SK-N-SH (cell line): ENCODE measurements around the gene YJEFN3. TPM values are rescaled to one million over a fixed set of nuclear protein-coding genes. Genes with fewer than 3 reads are reported as not detected.

Experiments used
- CTCF ChIA-PET: fragments of 300-600, 350-600 bp; formaldehyde crosslinking; extraction: SDS; loops from one replicate; lab custom pipeline; 2021; lab: Yijun Ruan, JAX
- POLR2A ChIA-PET: fragments of 350-600 bp; sonication (Branson Sonifier 250); formaldehyde crosslinking; extraction: SDS; loops from one replicate; lab custom pipeline; 2020; ENCODE audit warnings: antibody characterized with exemption, inconsistent platforms; lab: Yijun Ruan, JAX
- DNase-seq: peaks from one replicate; pipeline ENCODE4 v3.0.0; 2012
- H2AFZ ChIP-seq: fragments of 200-600 bp; sonication (generic); 2 replicates; pipeline ENCODE4 v1.8.1; 2016; ENCODE audit warnings: antibody characterized with exemption, mild to moderate bottlenecking, low read depth
- H3F3A ChIP-seq: fragments of 200-600 bp; sonication (generic); replicated peaks from 2 replicates; pipeline ENCODE3; 2016; ENCODE audit warnings: antibody characterized with exemption, mild to moderate bottlenecking; ENCODE audit not compliant: insufficient read depth
- H3K27ac ChIP-seq, 2 experiments: fragments of 200-500 bp in 1 of 2; fragments of 200-600 bp in 1 of 2; sonication (Bioruptor generic) in 1 of 2; sonication (generic), shearing (Covaris generic) in 1 of 2; 2 replicates each; pipeline versions ENCODE4 v1.5.1 to v1.6.1; 2014 to 2016; ENCODE audit warnings: low read depth in 2 of 2, inconsistent platforms in 1 of 2, low read length in 1 of 2, mild to moderate bottlenecking in 1 of 2, mixed read lengths in 1 of 2
- H3K27me3 ChIP-seq: fragments of 200-600 bp; sonication (generic), shearing (Covaris generic); 2 replicates; pipeline ENCODE4 v1.6.1; 2016; ENCODE audit warnings: mixed run types; ENCODE audit not compliant: insufficient read depth
- H3K36me3 ChIP-seq, 2 experiments: fragments of 200-500 bp in 1 of 2; fragments of 200-600 bp in 1 of 2; sonication (Bioruptor generic) in 1 of 2; sonication (generic) in 1 of 2; replicated peaks in 1 of 2; 2 replicates each; pipeline versions ENCODE3 to v1.5.1; 2014 to 2016; ENCODE audit warnings: low read length in 1 of 2, mild to moderate bottlenecking in 1 of 2; ENCODE audit not compliant: insufficient read depth in 2 of 2, control insufficient read depth in 1 of 2
- H3K4me1 ChIP-seq, 2 experiments: fragments of 200-500 bp in 1 of 2; fragments of 200-600 bp in 1 of 2; sonication (Bioruptor generic) in 1 of 2; sonication (generic), shearing (Covaris generic) in 1 of 2; 2 replicates each; pipeline versions ENCODE4 v1.5.1 to v1.6.1; 2014 to 2016; ENCODE audit warnings: low read depth in 1 of 2, low read length in 1 of 2, mixed run types in 1 of 2; ENCODE audit not compliant: insufficient read depth in 2 of 2, control insufficient read depth in 1 of 2
- H3K4me2 ChIP-seq: fragments of 200-600 bp; sonication (generic), shearing (Covaris generic); 2 replicates; pipeline ENCODE4 v1.6.1; 2017; ENCODE audit warnings: mixed run types
- H3K4me3 ChIP-seq, 2 experiments: fragments of 200-500 bp in 1 of 2; fragments of 200-600 bp in 1 of 2; sonication (Bioruptor generic) in 1 of 2; sonication (generic), shearing (Covaris generic) in 1 of 2; 2 replicates each; pipeline versions ENCODE4 v1.5.1 to v1.8.1; 2014 to 2016; ENCODE audit warnings: low read depth in 2 of 2, inconsistent platforms in 1 of 2, low read length in 1 of 2, mild to moderate bottlenecking in 1 of 2, mixed read lengths in 1 of 2, moderate library complexity in 1 of 2
- H3K79me2 ChIP-seq: fragments of 200-600 bp; sonication (generic); 2 replicates; pipeline ENCODE4 v1.8.1; 2017; ENCODE audit warnings: mild to moderate bottlenecking; ENCODE audit not compliant: insufficient read depth
- H3K9ac ChIP-seq: fragments of 200-600 bp; sonication (generic); 2 replicates; pipeline ENCODE4 v1.6.1; 2017; ENCODE audit warnings: mixed run types
- H3K9me2 ChIP-seq: fragments of 200-600 bp; sonication (generic); 2 replicates; pipeline ENCODE4 v1.6.1; 2017; ENCODE audit warnings: mixed run types
- H3K9me3 ChIP-seq: fragments of 200-600 bp; sonication (generic); 2 replicates; pipeline ENCODE4 v1.6.1; 2017; ENCODE audit warnings: mixed run types, mild to moderate bottlenecking, moderate library complexity
- H4K20me1 ChIP-seq: fragments of 200-600 bp; sonication (generic); 2 replicates; pipeline ENCODE4 v1.6.1; 2017; ENCODE audit warnings: mild to moderate bottlenecking, mixed run types; ENCODE audit not compliant: insufficient read depth
- ELF1 ChIP-seq: IDR thresholded peaks from 2 replicates; pipeline ENCODE4 v1.4.0; 2012
- EP300 ChIP-seq, 2 experiments: IDR thresholded peaks; 2 replicates each; pipeline versions ENCODE4 v1.4.0 to v1.6.1; 2012; ENCODE audit warnings: borderline replicate concordance in 1 of 2, low read depth in 1 of 2, low read length in 1 of 2
- FOSL2 ChIP-seq: IDR thresholded peaks from 2 replicates; pipeline ENCODE4 v1.4.0; 2012; ENCODE audit warnings: low read depth, mild to moderate bottlenecking, moderate library complexity, borderline replicate concordance
- GABPA ChIP-seq: IDR thresholded peaks from 2 replicates; pipeline ENCODE4 v1.4.0; 2012; ENCODE audit warnings: low read depth, mild to moderate bottlenecking
- JUND ChIP-seq: IDR thresholded peaks from 2 replicates; pipeline ENCODE4 v1.4.0; 2012
- MEF2A ChIP-seq: IDR thresholded peaks from 2 replicates; pipeline ENCODE4 v1.4.0; 2012; ENCODE audit warnings: low read depth, borderline replicate concordance
- NFIC ChIP-seq: IDR thresholded peaks from 2 replicates; pipeline ENCODE4 v1.4.0; 2012; ENCODE audit warnings: borderline replicate concordance
- NRF1 ChIP-seq: IDR thresholded peaks from 2 replicates; pipeline ENCODE4 v1.6.1; 2012; ENCODE audit warnings: low read depth, mild to moderate bottlenecking, low read length
- PBX3 ChIP-seq: IDR thresholded peaks from 2 replicates; pipeline ENCODE4; 2012
- RAD21 ChIP-seq: IDR thresholded peaks from 2 replicates; pipeline ENCODE4 v1.6.1; 2012; ENCODE audit warnings: mild to moderate bottlenecking, low read length
- REST ChIP-seq: IDR thresholded peaks from 2 replicates; pipeline ENCODE4 v1.6.1; 2012; ENCODE audit warnings: mild to moderate bottlenecking, low read depth, low read length, moderate library complexity
- SMC3 ChIP-seq: IDR thresholded peaks from 2 replicates; pipeline ENCODE4 v1.6.1; 2012; ENCODE audit warnings: low read depth, low read length, improper control_type of control experiment
- TEAD4 ChIP-seq: IDR thresholded peaks from 2 replicates; pipeline ENCODE4 v1.4.0; 2012; ENCODE audit warnings: mild to moderate bottlenecking, borderline replicate concordance; ENCODE audit not compliant: insufficient read depth
- USF1 ChIP-seq: IDR thresholded peaks from 2 replicates; pipeline ENCODE4 v1.4.0; 2012; ENCODE audit warnings: low read depth, borderline replicate concordance
- USF2 ChIP-seq: fragments of 150-350 bp; IDR thresholded peaks from 2 replicates; pipeline ENCODE4 v1.6.1; 2017; ENCODE audit warnings: antibody characterized with exemption, low read length, low read depth, borderline replicate concordance
- YY1 ChIP-seq: IDR thresholded peaks from 2 replicates; pipeline ENCODE4 v1.4.0; 2012; ENCODE audit warnings: low read depth, mild to moderate bottlenecking
- WGBS: methylation state at CpG from one replicate; pipeline ENCODE4 v1.1.6; 2017; ENCODE audit warnings: low lambda C conversion rate; 5-methylcytosine and 5-hydroxymethylcytosine counted together
- polyA plus RNA-seq, 3 experiments: library from polyadenylated mRNA; depleted of rRNA; stranded (reverse); fragments of >200 nt; gene quantifications; 2 replicates each; pipeline ENCODE4 v1.2.3, GENCODE V29; 2012

YJEFN3 gene
- polyA plus RNA-seq, 1 of the 3 experiments (the other 2 are of a cell fraction): 7.2 TPM

GRCh38 chr19:19538785-19539166, 10.1 kb downstream of the YJEFN3 start:
- Histone ChIP-seq H3K4me3 (peak overlapping the region in 1 of 2 experiments; percentile 44; a peak in 2 of 4 replicates), H3K9me2 (no peaks in the 10 kb centered on the region), H3K27ac (no peak overlapping the region), H3K36me3 (no peaks in the 10 kb centered on the region), H3K9me3 (no peaks in the 10 kb centered on the region), H4K20me1 (no peaks in the 10 kb centered on the region), H3K9ac (no peak overlapping the region), H3K4me1 (peaks cover 0 to 23% of the 10 kb centered on the region in 2 experiments; a peak in 1 of 4 replicates), H3K4me2 (peak overlapping the region; percentile 78; the same call in 1 of the 2 replicates), H3F3A (peaks cover 7% of the 10 kb centered on the region), H3K79me2 (no peaks in the 10 kb centered on the region), H2AFZ (no peak overlapping the region), H3K27me3 (no peaks in the 10 kb centered on the region)
- CTCF ChIA-PET: interaction anchor here (1.6 to 15.3 kb wide), 3 partner anchors 9 to 105 kb away, joined by 5 to 258 read pairs (median 7); partner anchors contain the start of genes GMIP and YJEFN3
- TF ChIP-seq EP300 (IDR thresholded peaks at IDR 0.05; ENCODE audit: borderline replicate concordance in 1 of 2, low read depth in 1 of 2, low read length in 1 of 2): no peak
- TF ChIP-seq PBX3: no peak
- TF ChIP-seq RAD21: no peak
- TF ChIP-seq GABPA: no peak
- TF ChIP-seq NFIC: no peak
- TF ChIP-seq USF2: no peak
- no peak for TF ChIP-seq TEAD4
- no peak for TF ChIP-seq JUND
- no peak for TF ChIP-seq YY1
- no peak for TF ChIP-seq REST
- 81% methylated on average over 5 of the region's 7 CpGs for WGBS
- POLR2A ChIA-PET: interaction anchor here (0.7 kb wide), 1 partner anchor 130 kb away, joined by 4 read pairs; the partner anchor contains the start of gene ZNF101
- no peak for DNase-seq

- Histone ChIP-seq H3K9ac (no peak overlapping the region), H3K27me3 (no peaks in the 10 kb centered on the region), H3K4me3 (no peak overlapping the region), H4K20me1 (no peaks in the 10 kb centered on the region), H3F3A (no peaks in the 10 kb centered on the region), H3K79me2 (no peaks in the 10 kb centered on the region), H3K27ac (no peak overlapping the region), H2AFZ (no peak overlapping the region), H3K9me2 (no peaks in the 10 kb centered on the region), H3K9me3 (no peaks in the 10 kb centered on the region), H3K4me1 (peaks cover 0 to 23% of the 10 kb centered on the region in 2 experiments; a peak in 1 of 4 replicates), H3K36me3 (no peaks in the 10 kb centered on the region), H3K4me2 (no peak overlapping the region)
- DNase-seq: no peak
- TF ChIP-seq FOSL2 (no peak), ELF1 (no peak), NFIC (no peak), USF1 (no peak), NRF1 (no peak), SMC3 (no peak), MEF2A (no peak)
- POLR2A ChIA-PET: no interaction called here
- CTCF ChIA-PET: interaction anchor here (0.5 to 15.3 kb wide), 4 partner anchors 14 to 433 kb away, joined by 3 to 258 read pairs (median 4); partner anchors contain the start of gene GMIP
- 86% methylated on average over 12 of the region's 19 CpGs for WGBS
Measured at GRCh38 chr19:19539698-19540063, 11.0 kb downstream of the YJEFN3 start.
